ENCODE data around the gene BCL6.
"Not testable (repeated sequence)": the region's sequence is repeated elsewhere in the genome, so short reads cannot be mapped to it uniquely, and the experiment has no call there.

BCL6 gene

DNA sequence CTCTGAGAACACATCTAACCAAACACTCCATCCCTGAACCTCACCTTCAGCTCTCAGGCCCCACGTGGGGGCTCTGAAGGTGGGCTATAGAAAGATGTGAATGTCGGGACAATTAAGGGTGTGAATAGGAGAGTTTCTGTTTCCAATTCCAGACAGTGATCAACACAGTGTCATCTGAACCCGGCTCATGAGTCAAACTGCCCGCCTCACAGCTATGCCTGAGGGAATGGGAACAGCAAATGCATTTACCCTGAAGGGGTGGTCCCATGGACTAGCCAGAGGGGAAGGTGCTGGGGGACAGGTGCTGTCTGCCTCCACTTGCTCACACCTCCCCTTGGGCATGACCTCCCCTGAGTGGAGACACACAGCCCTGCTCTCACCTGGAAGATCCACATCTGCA lies 49.2 kb downstream of the BCL6 start:
- Histone ChIP-seq H3K36me3 (ENCODE audit: control insufficient read depth, insufficient read depth, low read length) (no peaks in the 10 kb centered on the region), H3K27ac (ENCODE audit: insufficient read depth, low read length, poor library complexity, severe bottlenecking) (no peak overlapping the region), H3K4me3 (ENCODE audit: insufficient read depth, low read depth, low read length, poor library complexity, severe bottlenecking) (no peak overlapping the region), H3K9me3 (ENCODE audit: control insufficient read depth, low read length) (no peaks in the 10 kb centered on the region), H3K4me1 (ENCODE audit: control insufficient read depth, insufficient read depth, low read length, poor library complexity, severe bottlenecking) (no peaks in the 10 kb centered on the region), H3K27me3 (replicated peaks; ENCODE audit: control insufficient read depth, insufficient read depth, low read length, poor library complexity, severe bottlenecking) (no peaks in the 10 kb centered on the region)
- no peak for DNase-seq

DNA sequence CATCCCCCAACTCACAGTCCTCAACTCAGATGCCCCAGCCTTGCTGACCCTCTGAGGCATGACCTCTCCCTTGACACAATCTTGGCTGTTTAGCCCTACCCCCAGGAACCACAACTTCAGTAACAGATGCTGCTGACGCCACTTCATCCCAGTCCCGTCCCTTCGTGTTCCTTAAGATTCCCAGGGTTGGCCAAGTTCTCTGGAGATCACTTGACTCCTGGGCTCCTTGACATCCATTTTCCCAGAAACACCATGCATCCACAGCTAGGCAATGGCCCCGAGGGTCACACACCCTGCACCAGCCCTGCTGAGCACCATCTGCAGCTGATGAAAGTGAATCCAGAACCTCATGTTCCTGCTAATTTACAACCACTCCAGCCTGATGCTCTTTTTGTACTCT lies 49.8 kb downstream of the BCL6 start:
- Histone ChIP-seq H3K9me3 (ENCODE audit: control insufficient read depth, low read length) (no peaks in the 10 kb centered on the region), H3K36me3 (ENCODE audit: control insufficient read depth, insufficient read depth, low read length) (no peaks in the 10 kb centered on the region), H3K27ac (ENCODE audit: insufficient read depth, low read length, poor library complexity, severe bottlenecking) (no peak overlapping the region), H3K4me3 (ENCODE audit: insufficient read depth, low read depth, low read length, poor library complexity, severe bottlenecking) (no peak overlapping the region), H3K27me3 (replicated peaks; ENCODE audit: control insufficient read depth, insufficient read depth, low read length, poor library complexity, severe bottlenecking) (no peaks in the 10 kb centered on the region), H3K4me1 (ENCODE audit: control insufficient read depth, insufficient read depth, low read length, poor library complexity, severe bottlenecking) (no peaks in the 10 kb centered on the region)
- no peak for DNase-seq

DNA sequence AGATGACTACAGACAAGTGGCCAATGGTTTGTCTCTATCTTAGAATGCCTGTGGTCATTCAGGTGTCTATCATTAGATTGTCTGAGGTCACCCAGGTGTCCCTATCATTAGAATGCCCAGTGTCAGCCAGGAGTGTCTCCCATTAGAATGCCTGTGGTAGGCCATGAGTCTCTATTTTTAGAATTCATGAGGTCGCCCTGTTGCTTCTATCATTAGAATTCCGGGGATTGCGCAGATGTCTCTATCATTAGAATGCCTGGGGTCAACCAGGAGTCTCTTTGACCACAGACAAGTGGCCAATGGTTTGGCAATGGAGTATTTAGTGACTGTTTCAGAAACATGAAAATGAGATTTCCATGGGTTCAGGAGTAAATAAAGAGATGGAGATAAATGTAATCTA lies 50.5 kb downstream of the BCL6 start:
- no peaks in the 10 kb centered on the region for H3K36me3 ChIP-seq (ENCODE audit: control insufficient read depth, insufficient read depth, low read length)
- no peak for DNase-seq
- no peaks in the 10 kb centered on the region for H3K27me3 ChIP-seq (replicated peaks; ENCODE audit: control insufficient read depth, insufficient read depth, low read length, poor library complexity, severe bottlenecking)
- H3K4me3 ChIP-seq (ENCODE audit: insufficient read depth, low read depth, low read length, poor library complexity, severe bottlenecking): no peak overlapping the region
- no peak overlapping the region for H3K27ac ChIP-seq (ENCODE audit: insufficient read depth, low read length, poor library complexity, severe bottlenecking)
- H3K4me1 ChIP-seq (ENCODE audit: control insufficient read depth, insufficient read depth, low read length, poor library complexity, severe bottlenecking): no peaks in the 10 kb centered on the region
- H3K9me3 ChIP-seq (ENCODE audit: control insufficient read depth, low read length): no peaks in the 10 kb centered on the region

DNA sequence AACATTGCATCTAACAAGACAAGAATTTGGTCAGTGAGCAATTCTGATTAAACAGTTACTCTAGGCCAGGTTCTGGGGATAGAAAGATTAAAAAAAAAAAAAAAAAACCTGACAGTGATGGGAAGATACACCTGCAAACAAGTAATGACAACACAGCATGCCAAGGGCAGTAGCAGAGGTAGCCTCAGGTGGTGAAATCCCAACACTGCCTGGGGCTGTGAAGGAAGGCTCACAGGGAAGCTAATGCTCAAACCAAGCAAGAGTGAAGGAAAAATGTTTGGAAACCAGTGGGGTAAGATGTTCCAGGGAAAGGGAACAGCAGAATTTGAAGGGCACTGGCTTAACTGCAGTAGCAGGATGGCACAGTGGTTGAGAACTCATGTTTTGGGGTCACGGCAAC lies 51.8 kb downstream of the BCL6 start:
- no peak for DNase-seq
- H3K36me3 ChIP-seq (ENCODE audit: control insufficient read depth, insufficient read depth, low read length): no peaks in the 10 kb centered on the region
- H3K27ac ChIP-seq (ENCODE audit: insufficient read depth, low read length, poor library complexity, severe bottlenecking): no peak overlapping the region
- no peak overlapping the region for H3K4me3 ChIP-seq (ENCODE audit: insufficient read depth, low read depth, low read length, poor library complexity, severe bottlenecking)
- no peaks in the 10 kb centered on the region for H3K27me3 ChIP-seq (replicated peaks; ENCODE audit: control insufficient read depth, insufficient read depth, low read length, poor library complexity, severe bottlenecking)
- H3K9me3 ChIP-seq (ENCODE audit: control insufficient read depth, low read length): no peaks in the 10 kb centered on the region
- H3K4me1 ChIP-seq (ENCODE audit: control insufficient read depth, insufficient read depth, low read length, poor library complexity, severe bottlenecking): no peaks in the 10 kb centered on the region

DNA sequence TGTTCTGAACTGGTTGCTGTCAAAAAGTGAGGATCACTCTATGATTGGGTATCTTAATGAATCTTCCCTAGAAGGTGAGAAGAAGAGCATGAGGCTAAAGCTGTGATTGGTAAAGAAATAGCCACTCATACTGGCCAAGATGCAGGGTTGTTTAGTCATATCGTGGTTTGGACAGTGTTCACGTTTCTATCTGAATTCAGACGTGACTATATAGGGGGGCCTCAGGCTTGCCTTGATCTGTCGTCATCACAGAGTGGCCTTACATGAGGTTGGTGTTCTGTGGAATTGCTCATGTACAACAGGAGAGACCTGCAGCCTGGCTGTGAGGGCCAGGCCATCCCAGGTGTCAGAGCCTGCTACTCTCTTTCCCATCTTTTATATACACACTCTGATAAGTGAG lies 55.3 kb downstream of the BCL6 start:
- H3K36me3 ChIP-seq (ENCODE audit: control insufficient read depth, insufficient read depth, low read length): no peaks in the 10 kb centered on the region
- no peak overlapping the region for H3K4me3 ChIP-seq (ENCODE audit: insufficient read depth, low read depth, low read length, poor library complexity, severe bottlenecking)
- H3K9me3 ChIP-seq (ENCODE audit: control insufficient read depth, low read length): peaks cover 3% of the 10 kb centered on the region
- no peaks in the 10 kb centered on the region for H3K27me3 ChIP-seq (replicated peaks; ENCODE audit: control insufficient read depth, insufficient read depth, low read length, poor library complexity, severe bottlenecking)
- no peak overlapping the region for H3K27ac ChIP-seq (ENCODE audit: insufficient read depth, low read length, poor library complexity, severe bottlenecking)
- DNase-seq: no peak
- H3K4me1 ChIP-seq (ENCODE audit: control insufficient read depth, insufficient read depth, low read length, poor library complexity, severe bottlenecking): no peaks in the 10 kb centered on the region

DNA sequence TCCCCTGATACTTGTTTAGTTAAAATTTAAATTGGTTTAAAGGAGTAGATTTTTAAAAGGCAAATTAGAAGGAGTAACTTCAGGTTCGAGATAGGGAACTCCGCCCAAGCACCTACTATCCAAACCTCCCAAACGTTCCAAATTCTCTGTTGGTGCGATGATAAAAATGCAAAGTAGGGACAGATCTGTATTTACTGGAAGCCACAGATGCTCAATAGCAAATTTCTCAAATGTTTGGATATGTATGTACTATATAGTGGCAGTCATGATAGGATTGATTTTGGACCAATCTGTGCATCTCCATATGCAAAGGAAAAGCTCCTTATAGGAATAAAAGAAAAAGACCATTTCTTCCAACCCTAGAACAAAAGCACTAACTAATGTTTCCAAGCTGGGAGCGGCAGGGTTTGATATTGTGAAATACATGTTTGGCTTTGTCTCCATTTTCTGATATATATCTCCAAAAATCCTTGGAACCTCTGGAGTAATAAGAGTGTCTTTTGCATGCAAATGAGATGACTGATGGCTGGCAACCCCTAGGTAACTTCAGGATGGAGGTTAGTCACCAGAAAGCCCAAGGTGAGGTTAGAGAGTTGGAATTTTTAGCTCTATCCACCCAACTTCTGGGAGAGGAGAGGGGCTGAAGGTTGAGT lies 58.5 kb downstream of the BCL6 start:
- DNase-seq: no peak
- peaks cover 3% of the 10 kb centered on the region for H3K9me3 ChIP-seq (ENCODE audit: control insufficient read depth, low read length)

DNA sequence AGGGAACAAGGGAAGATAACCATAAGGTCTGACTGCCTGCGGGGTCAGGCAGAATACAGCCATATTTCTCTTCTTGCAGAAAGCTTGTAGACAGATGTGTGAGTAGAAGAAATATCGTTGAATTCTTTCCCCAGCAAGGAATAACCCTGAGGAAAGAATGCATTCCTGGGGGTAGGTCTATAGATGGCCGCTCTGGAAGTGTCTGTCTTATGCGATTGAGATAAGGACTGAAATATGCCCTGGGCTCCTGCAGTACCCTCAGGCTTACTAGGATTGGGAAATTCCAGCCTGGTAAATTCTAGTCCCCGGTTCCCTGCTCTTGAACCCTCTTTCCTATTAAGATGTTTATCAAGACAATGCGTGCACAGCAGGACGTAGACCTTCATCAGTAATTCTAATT lies 59.3 kb downstream of the BCL6 start:
- DNase-seq: no peak
- Histone ChIP-seq H3K36me3 (ENCODE audit: control insufficient read depth, insufficient read depth, low read length) (no peaks in the 10 kb centered on the region), H3K4me3 (ENCODE audit: insufficient read depth, low read depth, low read length, poor library complexity, severe bottlenecking) (no peak overlapping the region), H3K9me3 (ENCODE audit: control insufficient read depth, low read length) (peaks cover 3% of the 10 kb centered on the region), H3K4me1 (ENCODE audit: control insufficient read depth, insufficient read depth, low read length, poor library complexity, severe bottlenecking) (no peaks in the 10 kb centered on the region), H3K27ac (ENCODE audit: insufficient read depth, low read length, poor library complexity, severe bottlenecking) (no peak overlapping the region), H3K27me3 (replicated peaks; ENCODE audit: control insufficient read depth, insufficient read depth, low read length, poor library complexity, severe bottlenecking) (no peaks in the 10 kb centered on the region)

More for the DNA sequence above, 58.5 kb downstream of the BCL6 start:
- Histone ChIP-seq H3K27ac (ENCODE audit: insufficient read depth, low read length, poor library complexity, severe bottlenecking) (no peak overlapping the region), H3K36me3 (ENCODE audit: control insufficient read depth, insufficient read depth, low read length) (no peaks in the 10 kb centered on the region), H3K27me3 (replicated peaks; ENCODE audit: control insufficient read depth, insufficient read depth, low read length, poor library complexity, severe bottlenecking) (no peaks in the 10 kb centered on the region), H3K4me3 (ENCODE audit: insufficient read depth, low read depth, low read length, poor library complexity, severe bottlenecking) (no peak overlapping the region), H3K4me1 (ENCODE audit: control insufficient read depth, insufficient read depth, low read length, poor library complexity, severe bottlenecking) (no peaks in the 10 kb centered on the region)

DNA sequence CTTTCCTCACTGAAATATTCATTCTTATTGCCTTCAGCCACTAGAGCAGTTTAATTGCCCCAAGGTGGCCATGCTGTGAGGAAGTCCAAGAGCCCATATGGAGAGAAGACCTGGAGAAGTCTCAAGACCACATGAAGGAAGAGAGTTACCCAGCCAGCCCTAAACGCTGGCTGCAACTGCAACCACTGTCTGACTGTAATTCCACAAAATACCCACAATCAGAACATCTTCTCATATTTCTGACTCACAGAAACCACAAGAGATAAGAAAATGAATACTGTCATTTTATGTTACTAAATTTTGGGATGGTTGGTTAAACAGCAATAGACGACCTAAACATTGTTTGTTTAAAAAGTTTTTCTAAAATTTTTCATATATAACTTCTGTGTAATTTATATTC lies 60.4 kb downstream of the BCL6 start:
- DNase-seq: no peak
- no peaks in the 10 kb centered on the region for H3K27me3 ChIP-seq (replicated peaks; ENCODE audit: control insufficient read depth, insufficient read depth, low read length, poor library complexity, severe bottlenecking)
- no peak overlapping the region for H3K4me3 ChIP-seq (ENCODE audit: insufficient read depth, low read depth, low read length, poor library complexity, severe bottlenecking)
- no peaks in the 10 kb centered on the region for H3K4me1 ChIP-seq (ENCODE audit: control insufficient read depth, insufficient read depth, low read length, poor library complexity, severe bottlenecking)
- no peak overlapping the region for H3K27ac ChIP-seq (ENCODE audit: insufficient read depth, low read length, poor library complexity, severe bottlenecking)
- peaks cover 3% of the 10 kb centered on the region for H3K9me3 ChIP-seq (ENCODE audit: control insufficient read depth, low read length)
- no peaks in the 10 kb centered on the region for H3K36me3 ChIP-seq (ENCODE audit: control insufficient read depth, insufficient read depth, low read length)

DNA sequence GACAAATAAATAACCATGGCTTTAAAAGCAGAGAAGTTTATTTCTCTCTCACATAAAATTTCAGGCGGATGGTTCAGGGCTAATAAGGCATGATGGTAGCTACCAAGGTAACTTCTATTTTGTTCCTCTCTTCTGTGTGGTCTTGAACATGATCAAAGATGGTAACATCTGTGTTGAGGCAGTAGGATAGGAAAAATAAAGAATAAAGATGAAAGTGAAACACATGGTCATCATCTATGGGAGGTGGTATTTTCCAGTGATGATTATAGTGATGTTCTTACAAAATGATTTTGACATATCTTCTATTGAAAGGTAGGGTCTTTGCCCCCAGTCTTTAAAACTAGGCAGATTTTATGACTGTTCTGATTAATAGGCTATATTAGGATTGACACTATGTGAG lies 60.8 kb downstream of the BCL6 start:
- H3K27ac ChIP-seq (ENCODE audit: insufficient read depth, low read length, poor library complexity, severe bottlenecking): no peak overlapping the region
- H3K4me3 ChIP-seq (ENCODE audit: insufficient read depth, low read depth, low read length, poor library complexity, severe bottlenecking): no peak overlapping the region
- peaks cover 3% of the 10 kb centered on the region for H3K9me3 ChIP-seq (ENCODE audit: control insufficient read depth, low read length)
- DNase-seq: no peak
- no peaks in the 10 kb centered on the region for H3K4me1 ChIP-seq (ENCODE audit: control insufficient read depth, insufficient read depth, low read length, poor library complexity, severe bottlenecking)
- H3K36me3 ChIP-seq (ENCODE audit: control insufficient read depth, insufficient read depth, low read length): no peaks in the 10 kb centered on the region
- H3K27me3 ChIP-seq (replicated peaks; ENCODE audit: control insufficient read depth, insufficient read depth, low read length, poor library complexity, severe bottlenecking): no peaks in the 10 kb centered on the region

DNA sequence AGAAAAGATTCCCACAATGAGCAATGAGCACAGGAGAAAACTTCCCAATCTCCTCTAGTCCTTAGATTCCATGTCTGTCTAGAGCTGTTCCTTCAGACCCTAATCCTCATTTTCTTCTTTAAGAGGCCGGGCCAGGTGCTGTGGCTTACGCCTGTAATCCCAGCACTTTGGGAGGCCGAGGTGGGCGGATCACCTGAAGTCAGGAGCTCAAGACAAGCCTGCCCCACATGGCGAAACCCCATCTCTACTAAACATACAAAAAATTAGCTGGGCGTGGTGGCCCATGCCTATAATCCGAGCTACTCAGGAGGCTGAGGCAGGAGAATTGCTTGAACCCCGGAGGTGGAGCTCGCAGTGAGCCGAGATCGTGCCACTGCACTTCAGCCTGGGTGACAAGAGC lies 63.5 kb downstream of the BCL6 start:
- H3K27ac ChIP-seq (ENCODE audit: insufficient read depth, low read length, poor library complexity, severe bottlenecking); H3K4me1 ChIP-seq (ENCODE audit: control insufficient read depth, insufficient read depth, low read length, poor library complexity, severe bottlenecking); H3K36me3 ChIP-seq (ENCODE audit: control insufficient read depth, insufficient read depth, low read length); H3K4me3 ChIP-seq (ENCODE audit: insufficient read depth, low read depth, low read length, poor library complexity, severe bottlenecking); DNase-seq; H3K9me3 ChIP-seq (ENCODE audit: control insufficient read depth, low read length); H3K27me3 ChIP-seq (replicated peaks; ENCODE audit: control insufficient read depth, insufficient read depth, low read length, poor library complexity, severe bottlenecking): not testable (repeated sequence)

Measured in effector memory CD4-positive, alpha-beta T cell (primary cell).